SU-DHL-6 (cell line): ENCODE measurements around the gene MRPL39.

Experiments used
- EZH2phosphoT487 ChIP-seq: fragments of 200-600 bp; sonication (generic), shearing (Covaris generic); conservative IDR thresholded peaks from 2 replicates; pipeline ENCODE4 v1.6.1; 2018; ENCODE audit warnings: mild to moderate bottlenecking, antibody characterized with exemption, low read length, moderate library complexity, mixed read lengths
- TF ChIP-seq, protein P1 (sequence below): fragments of 200-600 bp; sonication (generic); IDR thresholded peaks from one replicate; pipeline ENCODE4 v1.5.1; 2017; ENCODE audit warnings: antibody characterized with exemption, mild to moderate bottlenecking, low read length, moderate library complexity; ENCODE audit not compliant: insufficient read depth, poor library complexity, severe bottlenecking

DNA sequence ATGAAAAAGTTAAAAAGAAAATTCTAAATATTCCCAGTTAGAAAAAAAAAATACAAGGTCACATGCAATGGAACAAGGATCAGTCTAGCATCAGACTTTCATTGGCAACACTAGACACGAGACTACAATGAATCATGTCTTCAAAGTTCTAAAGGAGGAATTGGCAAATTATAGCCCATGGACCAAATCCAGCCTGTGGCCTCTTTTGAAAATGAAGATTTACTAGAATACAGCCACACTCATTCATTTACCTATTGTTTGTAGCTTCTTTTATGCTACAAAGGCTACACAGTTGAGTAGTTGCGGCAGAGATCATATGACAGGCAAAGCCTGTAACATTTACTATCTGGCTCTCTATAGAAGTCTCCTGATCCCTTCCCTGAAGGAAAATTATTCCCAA, 71.4 kb downstream of the MRPL39 start:
- TF ChIP-seq, protein P1, sequence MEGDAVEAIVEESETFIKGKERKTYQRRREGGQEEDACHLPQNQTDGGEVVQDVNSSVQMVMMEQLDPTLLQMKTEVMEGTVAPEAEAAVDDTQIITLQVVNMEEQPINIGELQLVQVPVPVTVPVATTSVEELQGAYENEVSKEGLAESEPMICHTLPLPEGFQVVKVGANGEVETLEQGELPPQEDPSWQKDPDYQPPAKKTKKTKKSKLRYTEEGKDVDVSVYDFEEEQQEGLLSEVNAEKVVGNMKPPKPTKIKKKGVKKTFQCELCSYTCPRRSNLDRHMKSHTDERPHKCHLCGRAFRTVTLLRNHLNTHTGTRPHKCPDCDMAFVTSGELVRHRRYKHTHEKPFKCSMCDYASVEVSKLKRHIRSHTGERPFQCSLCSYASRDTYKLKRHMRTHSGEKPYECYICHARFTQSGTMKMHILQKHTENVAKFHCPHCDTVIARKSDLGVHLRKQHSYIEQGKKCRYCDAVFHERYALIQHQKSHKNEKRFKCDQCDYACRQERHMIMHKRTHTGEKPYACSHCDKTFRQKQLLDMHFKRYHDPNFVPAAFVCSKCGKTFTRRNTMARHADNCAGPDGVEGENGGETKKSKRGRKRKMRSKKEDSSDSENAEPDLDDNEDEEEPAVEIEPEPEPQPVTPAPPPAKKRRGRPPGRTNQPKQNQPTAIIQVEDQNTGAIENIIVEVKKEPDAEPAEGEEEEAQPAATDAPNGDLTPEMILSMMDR: no peak
- no peak for TF ChIP-seq EZH2phosphoT487
